ENCODE results near the gene USH1C.

DNA sequence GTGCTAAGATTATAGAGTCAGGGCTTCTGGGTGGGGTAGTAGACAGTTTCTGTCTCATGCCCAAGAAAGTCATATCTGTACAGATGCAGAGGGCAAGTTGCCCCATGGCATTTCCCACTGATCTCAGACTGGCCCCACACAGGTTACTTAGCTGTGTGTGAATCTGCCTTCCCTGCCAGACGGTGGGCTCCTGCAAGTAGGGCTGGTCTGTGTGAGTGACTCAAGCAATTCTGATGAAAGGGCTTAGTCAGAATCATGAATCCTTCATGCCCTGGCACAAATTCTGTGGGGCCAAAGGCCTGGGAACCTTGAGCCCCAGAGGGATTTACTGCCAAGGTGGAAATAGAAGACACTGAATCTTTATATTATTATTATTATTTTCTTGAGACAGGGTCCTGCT lies 30.4 kb downstream of the USH1C start:
- no peak for TF ChIP-seq RAD21 (IDR thresholded peaks at IDR 0.05; ENCODE audit: low read length)
- no peak for TF ChIP-seq POLR2A (IDR thresholded peaks at IDR 0.05; ENCODE audit: low read depth, low read length)
- no peak for TF ChIP-seq SMC3 (IDR thresholded peaks at IDR 0.05; ENCODE audit: low read depth, low read length)
- TF ChIP-seq MAZ (IDR thresholded peaks at IDR 0.05; ENCODE audit: borderline replicate concordance, low read depth, low read length): no peak
- TF ChIP-seq, protein P1, sequence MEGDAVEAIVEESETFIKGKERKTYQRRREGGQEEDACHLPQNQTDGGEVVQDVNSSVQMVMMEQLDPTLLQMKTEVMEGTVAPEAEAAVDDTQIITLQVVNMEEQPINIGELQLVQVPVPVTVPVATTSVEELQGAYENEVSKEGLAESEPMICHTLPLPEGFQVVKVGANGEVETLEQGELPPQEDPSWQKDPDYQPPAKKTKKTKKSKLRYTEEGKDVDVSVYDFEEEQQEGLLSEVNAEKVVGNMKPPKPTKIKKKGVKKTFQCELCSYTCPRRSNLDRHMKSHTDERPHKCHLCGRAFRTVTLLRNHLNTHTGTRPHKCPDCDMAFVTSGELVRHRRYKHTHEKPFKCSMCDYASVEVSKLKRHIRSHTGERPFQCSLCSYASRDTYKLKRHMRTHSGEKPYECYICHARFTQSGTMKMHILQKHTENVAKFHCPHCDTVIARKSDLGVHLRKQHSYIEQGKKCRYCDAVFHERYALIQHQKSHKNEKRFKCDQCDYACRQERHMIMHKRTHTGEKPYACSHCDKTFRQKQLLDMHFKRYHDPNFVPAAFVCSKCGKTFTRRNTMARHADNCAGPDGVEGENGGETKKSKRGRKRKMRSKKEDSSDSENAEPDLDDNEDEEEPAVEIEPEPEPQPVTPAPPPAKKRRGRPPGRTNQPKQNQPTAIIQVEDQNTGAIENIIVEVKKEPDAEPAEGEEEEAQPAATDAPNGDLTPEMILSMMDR (conservative IDR thresholded peaks at IDR 0.05; ENCODE audit: low read depth, low read length): no peak
- TF ChIP-seq MAFK (IDR thresholded peaks at IDR 0.05; ENCODE audit: low read depth, low read length): no peak
- TF ChIP-seq ELK1 (IDR thresholded peaks at IDR 0.05; ENCODE audit: borderline replicate concordance, low read depth, low read length): no peak
- no peak for TF ChIP-seq BHLHE40 (IDR thresholded peaks at IDR 0.05; ENCODE audit: low read depth, low read length)
- TF ChIP-seq CHD1 (IDR thresholded peaks at IDR 0.05; ENCODE audit: low read depth, low read length): no peak
- TF ChIP-seq RCOR1 (IDR thresholded peaks at IDR 0.05; ENCODE audit: insufficient replicate concordance, low read length): no peak

Data from IMR-90 (cell line).